ENCODE measurements around the gene EPN2. TPM values are rescaled to one million over a fixed set of nuclear protein-coding genes. Genes with fewer than 3 reads are reported as not detected.

EPN2 gene
- total RNA-seq, 4 donors from 2014 or later = 21.8 to 32.3 (median 24.7) TPM

DNA sequence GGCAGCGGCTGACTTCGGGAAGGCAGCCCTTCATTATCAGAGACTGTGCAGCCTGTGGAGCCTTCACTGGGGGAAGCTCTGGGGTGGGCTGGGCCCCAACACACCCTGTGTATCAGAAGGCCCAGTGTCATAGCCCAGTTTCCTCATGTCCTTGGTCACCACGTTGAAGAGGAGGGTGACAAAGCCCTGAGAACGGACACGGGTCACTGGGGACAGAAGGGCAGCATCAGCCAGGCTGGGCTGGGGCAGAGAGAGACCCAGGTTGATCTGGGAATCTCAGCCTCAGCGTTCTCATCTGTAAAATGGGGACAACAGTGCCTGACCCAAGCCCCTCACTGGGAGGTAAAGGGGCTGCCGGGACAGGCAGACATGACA, 106.1 kb downstream of the EPN2 start:
- H3K4me1 ChIP-seq = peaks cover 0 to 22% of the 10 kb centered on the region in 2 donors
- H3K4me3 ChIP-seq (replicated peaks in 1 of 3) = no peak overlapping the region
- no peaks in the 10 kb centered on the region for H3K9me3 ChIP-seq
- no peak for DNase-seq
- no peaks in the 10 kb centered on the region for H3K36me3 ChIP-seq
- no peak for TF ChIP-seq POLR2A (IDR thresholded peaks at IDR 0.05)
- TF ChIP-seq, protein P1, sequence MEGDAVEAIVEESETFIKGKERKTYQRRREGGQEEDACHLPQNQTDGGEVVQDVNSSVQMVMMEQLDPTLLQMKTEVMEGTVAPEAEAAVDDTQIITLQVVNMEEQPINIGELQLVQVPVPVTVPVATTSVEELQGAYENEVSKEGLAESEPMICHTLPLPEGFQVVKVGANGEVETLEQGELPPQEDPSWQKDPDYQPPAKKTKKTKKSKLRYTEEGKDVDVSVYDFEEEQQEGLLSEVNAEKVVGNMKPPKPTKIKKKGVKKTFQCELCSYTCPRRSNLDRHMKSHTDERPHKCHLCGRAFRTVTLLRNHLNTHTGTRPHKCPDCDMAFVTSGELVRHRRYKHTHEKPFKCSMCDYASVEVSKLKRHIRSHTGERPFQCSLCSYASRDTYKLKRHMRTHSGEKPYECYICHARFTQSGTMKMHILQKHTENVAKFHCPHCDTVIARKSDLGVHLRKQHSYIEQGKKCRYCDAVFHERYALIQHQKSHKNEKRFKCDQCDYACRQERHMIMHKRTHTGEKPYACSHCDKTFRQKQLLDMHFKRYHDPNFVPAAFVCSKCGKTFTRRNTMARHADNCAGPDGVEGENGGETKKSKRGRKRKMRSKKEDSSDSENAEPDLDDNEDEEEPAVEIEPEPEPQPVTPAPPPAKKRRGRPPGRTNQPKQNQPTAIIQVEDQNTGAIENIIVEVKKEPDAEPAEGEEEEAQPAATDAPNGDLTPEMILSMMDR (IDR thresholded peaks at IDR 0.05) = no peak
- intact Hi-C loops (cut with DNase I) = no loop called here
- H3K27me3 ChIP-seq = no peaks in the 10 kb centered on the region
- no peak overlapping the region for H3K27ac ChIP-seq
- WGBS, 2 donors = 70 to 77% methylated on average over 2 to 4 of the region's 7 CpGs

DNA sequence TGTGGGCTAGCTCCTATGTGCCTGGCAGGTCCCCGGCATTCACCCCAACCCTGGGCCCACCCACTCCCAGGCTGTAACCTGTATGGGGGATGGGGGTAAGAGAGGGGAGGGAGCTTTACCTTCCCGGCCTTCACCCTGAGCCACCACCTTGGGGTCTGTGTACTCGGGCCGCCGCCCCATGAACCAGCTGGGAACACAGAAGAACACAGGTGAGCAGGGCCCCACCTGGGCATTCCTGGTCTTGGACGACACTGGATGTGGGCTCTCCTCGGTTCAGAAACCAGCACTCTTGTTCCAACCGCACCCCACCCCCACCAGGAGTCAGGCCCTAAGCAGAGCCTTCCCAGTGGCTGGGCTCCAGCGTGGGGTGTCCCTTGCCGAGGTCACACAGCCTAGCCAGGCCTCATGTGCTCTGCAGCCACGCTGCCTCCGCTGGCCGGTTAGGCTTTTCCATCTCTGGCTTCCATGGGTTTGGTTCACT, 106.5 kb downstream of the EPN2 start:
- H3K9me3 ChIP-seq = no peaks in the 10 kb centered on the region
- DNase-seq = no peak
- H3K27me3 ChIP-seq = no peaks in the 10 kb centered on the region
- 75 to 80% methylated on average over 9 to 11 of the region's 13 CpGs for WGBS, 2 donors
- H3K4me1 ChIP-seq = peaks cover 0 to 22% of the 10 kb centered on the region in 2 donors
- H3K4me3 ChIP-seq (replicated peaks in 1 of 3) = no peak overlapping the region
- no peaks in the 10 kb centered on the region for H3K36me3 ChIP-seq
- intact Hi-C loops (cut with DNase I) = no loop called here
- TF ChIP-seq, protein P1 (IDR thresholded peaks at IDR 0.05) = no peak
- no peak for TF ChIP-seq POLR2A (IDR thresholded peaks at IDR 0.05)
- H3K27ac ChIP-seq = no peak overlapping the region

DNA sequence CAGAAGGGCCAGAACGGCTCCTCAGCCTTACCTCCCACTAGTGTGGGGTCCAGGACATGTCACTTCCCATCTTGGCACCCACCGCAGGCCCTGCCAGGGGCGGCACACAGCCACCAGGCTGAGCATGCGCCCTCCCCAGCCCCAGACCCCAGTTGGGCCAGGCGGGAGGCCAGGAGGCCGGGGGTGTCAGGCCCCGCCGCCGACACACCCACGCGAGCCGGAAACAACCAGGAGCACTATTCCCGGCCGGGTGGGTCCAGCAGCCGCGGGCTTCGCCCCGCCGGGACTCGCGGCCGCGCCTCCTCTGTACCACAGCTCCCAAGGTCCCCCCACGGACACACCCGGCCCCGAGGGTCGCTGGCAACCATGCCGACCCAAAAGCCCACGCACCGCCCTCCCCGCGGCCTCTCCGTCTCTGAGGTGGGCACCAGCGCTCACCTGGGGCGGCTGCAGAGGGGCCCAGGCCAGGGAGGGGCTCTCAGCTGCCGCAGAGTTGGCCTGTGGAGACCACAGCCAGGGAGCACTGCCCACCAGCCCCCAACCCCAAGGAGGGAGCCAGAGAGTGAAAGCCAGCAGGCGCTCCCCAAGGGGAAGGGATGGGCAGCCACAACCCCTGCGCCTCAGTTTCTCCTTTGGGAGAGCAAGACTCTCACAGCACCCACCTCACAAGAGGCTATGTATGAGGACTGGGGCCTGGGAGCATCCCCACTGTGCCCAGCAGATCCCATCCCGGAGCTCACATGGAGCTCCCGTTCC, 107.3 kb downstream of the EPN2 start:
- DNase-seq = no peak
- WGBS, 2 donors = 89% methylated on average over 23 to 25 of the region's 40 CpGs
- no peaks in the 10 kb centered on the region for H3K27me3 ChIP-seq
- no peaks in the 10 kb centered on the region for H3K9me3 ChIP-seq
- peaks cover 0 to 5% of the 10 kb centered on the region in 2 donors for H3K36me3 ChIP-seq
- no peak overlapping the region for H3K4me3 ChIP-seq (replicated peaks in 1 of 3)
- intact Hi-C loops (cut with DNase I) = no loop called here
- H3K4me1 ChIP-seq = peaks cover 0 to 22% of the 10 kb centered on the region in 2 donors
- TF ChIP-seq, protein P1 (IDR thresholded peaks at IDR 0.05) = no peak
- TF ChIP-seq POLR2A (IDR thresholded peaks at IDR 0.05) = no peak
- no peak overlapping the region for H3K27ac ChIP-seq

DNA sequence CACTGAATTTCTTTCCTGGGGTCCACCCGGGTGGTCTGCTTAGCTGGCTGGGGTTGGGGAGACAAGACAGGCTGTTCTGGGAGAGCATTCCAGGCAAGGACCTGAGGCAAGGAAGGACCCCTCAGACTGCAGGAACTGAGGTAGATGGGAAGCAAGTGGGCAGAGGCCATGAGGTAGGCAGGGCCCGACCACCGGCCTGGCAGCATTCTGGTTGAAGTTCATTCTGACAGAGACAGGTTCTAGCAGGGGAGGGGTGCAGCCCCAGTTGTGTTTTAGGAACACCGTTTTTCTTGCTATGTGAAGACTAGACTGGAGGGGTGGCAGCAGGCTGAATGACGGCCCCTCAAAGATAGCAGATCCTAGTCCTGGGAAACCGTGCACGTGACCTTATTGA, 107.9 kb downstream of the EPN2 start:
- DNase-seq = no peak
- TF ChIP-seq, protein P1 (IDR thresholded peaks at IDR 0.05) = no peak
- TF ChIP-seq POLR2A (IDR thresholded peaks at IDR 0.05) = no peak
- no peak overlapping the region for H3K4me3 ChIP-seq (replicated peaks in 1 of 3)
- H3K36me3 ChIP-seq = peaks cover 0 to 6% of the 10 kb centered on the region in 2 donors
- no peaks in the 10 kb centered on the region for H3K27me3 ChIP-seq
- WGBS, 2 donors = 86 to 95% methylated on average over 7 of the region's 7 CpGs
- H3K4me1 ChIP-seq = peaks cover 0 to 22% of the 10 kb centered on the region in 2 donors
- H3K27ac ChIP-seq = no peak overlapping the region
- H3K9me3 ChIP-seq = no peaks in the 10 kb centered on the region
- intact Hi-C loops (cut with DNase I) = no loop called here

Measured in thyroid gland (tissue), 4 donors.